Caki2 (cell line): ENCODE data around the gene CLMP. TPM values are rescaled to one million over a fixed set of nuclear protein-coding genes. Genes with fewer than 3 reads are reported as not detected.
"Not testable (repeated sequence)": the region's sequence is repeated elsewhere in the genome, so short reads cannot be mapped to it uniquely, and the experiment has no call there.

Source experiments
- DNase-seq: peaks from one replicate; pipeline ENCODE4 v3.0.0-alpha.2; 2015; ENCODE audit warnings: low read depth
- in situ Hi-C: cut with HindIII; loops from 2 replicates; pipeline ENCODE4 v1.10.0; 2016; ENCODE audit warnings: low sequenced_read_pairs, low pct_unique_long_range_greater_than_20kb, mixed read lengths
- total RNA-seq: library from RNA; depleted of rRNA; stranded (reverse); fragments of >200 nt; shearing (Covaris generic); gene quantifications from 2 replicates; pipeline ENCODE4 v1.2.3, GENCODE V29; 2014; ENCODE audit warnings: low replicate concordance

The CLMP gene
- total RNA-seq, 1 experiment from 2014 or later = 1.5 TPM

- DNase-seq = no peak
- in situ Hi-C loops = no loop called here
These were observed 118.6 kb downstream of the CLMP start for GRCh38 chr11:123076484-123076883.

GRCh38 chr11:123073343-123074057, 121.5 kb downstream of the CLMP start:
- in situ Hi-C loops = loop anchor here (25.0 kb wide), 1 partner anchor 211 kb away; no protein-coding TSS in a partner anchor
- no peak for DNase-seq

GRCh38 chr11:123072762-123073161, 122.3 kb downstream of the CLMP start:
- in situ Hi-C loops = loop anchor here (25.0 kb wide), 1 partner anchor 210 kb away; no protein-coding TSS in a partner anchor
- DNase-seq = no peak

GRCh38 chr11:123072332-123072761, 122.7 kb downstream of the CLMP start:
- no peak for DNase-seq
- in situ Hi-C loops = loop anchor here (25.0 kb wide), 1 partner anchor 210 kb away; no protein-coding TSS in a partner anchor

GRCh38 chr11:123069908-123070821, 124.9 kb downstream of the CLMP start:
- in situ Hi-C loops = loop anchor here (25.0 kb wide), 1 partner anchor 208 kb away; no protein-coding TSS in a partner anchor
- DNase-seq = no peak

GRCh38 chr11:123065621-123066020, 129.4 kb downstream of the CLMP start:
- in situ Hi-C loops = loop anchor here (25.0 kb wide), 1 partner anchor 203 kb away; no protein-coding TSS in a partner anchor
- DNase-seq = no peak

- no peak for DNase-seq
- in situ Hi-C loops = loop anchor here (25.0 kb wide), 1 partner anchor 202 kb away; no protein-coding TSS in a partner anchor
These were observed 131.0 kb downstream of the CLMP start for GRCh38 chr11:123063826-123064657.

GRCh38 chr11:123062892-123063825, 131.9 kb downstream of the CLMP start:
- DNase-seq = peak; percentile 68
- in situ Hi-C loops = loop anchor here (25.0 kb wide), 1 partner anchor 201 kb away; no protein-coding TSS in a partner anchor

- DNase-seq = peak; percentile 99
- in situ Hi-C loops = loop anchor here (25.0 kb wide), 1 partner anchor 200 kb away; no protein-coding TSS in a partner anchor
These were observed 132.7 kb downstream of the CLMP start for GRCh38 chr11:123062158-123062891.

GRCh38 chr11:123061403-123062157, 133.5 kb downstream of the CLMP start, which contains the start of gene HSPA8:
Gene HSPA8 (minus strand): TSS chr11:123062136. CDS start chr11:123061324, 812 bp downstream.
- in situ Hi-C loops = loop anchor here (25.0 kb wide), 1 partner anchor 199 kb away; no protein-coding TSS in a partner anchor
- DNase-seq = no peak

DNA sequence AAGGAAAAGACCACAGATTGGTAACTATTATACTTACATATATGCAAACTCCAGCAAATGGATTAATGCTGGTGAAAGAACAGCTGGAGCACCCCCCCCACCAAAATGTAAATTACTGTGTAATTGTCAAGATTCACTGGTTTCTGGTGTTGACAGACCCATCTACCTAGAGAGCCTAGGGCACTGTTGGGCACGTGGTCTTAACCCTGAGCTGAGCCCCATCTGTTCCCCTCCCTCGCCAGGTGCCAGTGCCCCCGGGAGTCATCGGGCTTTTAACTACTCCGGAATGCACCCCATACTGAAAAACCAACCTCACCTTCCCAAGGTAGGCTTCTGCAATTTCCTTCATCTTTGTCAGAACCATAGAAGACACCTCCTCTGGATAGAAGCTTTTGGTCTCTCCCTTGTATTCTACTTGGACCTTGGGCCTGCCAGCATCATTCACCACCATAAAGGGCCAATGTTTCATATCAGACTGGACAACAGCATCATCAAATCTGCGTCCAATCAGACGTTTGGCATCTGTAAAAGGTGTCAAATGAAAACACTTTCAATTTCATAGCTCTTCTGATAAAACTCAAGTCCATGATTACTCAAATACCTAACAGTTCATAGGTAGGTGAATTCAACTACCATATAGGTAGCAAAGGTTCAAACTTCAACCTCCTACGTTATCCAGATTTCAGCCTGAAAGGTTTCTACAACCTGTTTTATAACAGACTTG, 134.6 kb downstream of the CLMP start:
- in situ Hi-C loops = loop anchor here (25.0 kb wide), 1 partner anchor 198 kb away; no protein-coding TSS in a partner anchor

GRCh38 chr11:123059041-123059920, 135.8 kb downstream of the CLMP start:
- in situ Hi-C loops = loop anchor here (25.0 kb wide), 1 partner anchor 197 kb away; no protein-coding TSS in a partner anchor
- DNase-seq = not testable (repeated sequence)

More for the DNA sequence above, 134.6 kb downstream of the CLMP start:
- no peak for DNase-seq

- in situ Hi-C loops = loop anchor here (25.0 kb wide), 1 partner anchor 195 kb away; no protein-coding TSS in a partner anchor
- no peak for DNase-seq
These were observed 137.3 kb downstream of the CLMP start for GRCh38 chr11:123057661-123058305.
